Large intestine (tissue), 3 donors: ENCODE data around the gene BBC3. TPM values are rescaled to one million over a fixed set of nuclear protein-coding genes. Genes with fewer than 3 reads are reported as not detected.
"Not testable (repeated sequence)": the region's sequence is repeated elsewhere in the genome, so short reads cannot be mapped to it uniquely, and the experiment has no call there.

Experiments
- DNase-seq, 2 donors: peaks; one replicate each; pipeline versions ENCODE4 v3.0.0 to v3.0.0-alpha.2; 2013
- H3K27ac ChIP-seq: one replicate; pipeline ENCODE4 v1.5.1; 2013; ENCODE audit warnings: low read length
- H3K27me3 ChIP-seq: 2 replicates; pipeline ENCODE4 v1.6.1; 2013; ENCODE audit warnings: low read length; ENCODE audit not compliant: control insufficient read depth, insufficient read depth
- H3K36me3 ChIP-seq: 2 replicates; pipeline ENCODE4 v1.6.1; 2013; ENCODE audit warnings: low read length; ENCODE audit not compliant: control insufficient read depth, insufficient read depth
- H3K4me1 ChIP-seq: one replicate; pipeline ENCODE4 v1.6.1; 2013; ENCODE audit warnings: low read length; ENCODE audit not compliant: control insufficient read depth, insufficient read depth
- H3K4me3 ChIP-seq: one replicate; pipeline ENCODE4 v1.5.1; 2013; ENCODE audit warnings: low read length
- H3K9me3 ChIP-seq: one replicate; pipeline ENCODE4 v1.6.1; 2013; ENCODE audit warnings: mild to moderate bottlenecking, low read depth, low read length, moderate library complexity; ENCODE audit not compliant: control insufficient read depth
- WGBS: methylation state at CpG from one replicate; pipeline ENCODE4 v1.1.5; 2013; ENCODE audit warnings: low lambda C conversion rate; ENCODE audit not compliant: insufficient coverage; 5-methylcytosine and 5-hydroxymethylcytosine counted together
- polyA plus RNA-seq: library from polyadenylated mRNA; unstranded; fragments of 120-200 nt; gene quantifications from one replicate; pipeline ENCODE4 v1.2.1, GENCODE V29; 2013

BBC3 gene
- polyA plus RNA-seq, 1 donor, result 2.1 TPM

DNA sequence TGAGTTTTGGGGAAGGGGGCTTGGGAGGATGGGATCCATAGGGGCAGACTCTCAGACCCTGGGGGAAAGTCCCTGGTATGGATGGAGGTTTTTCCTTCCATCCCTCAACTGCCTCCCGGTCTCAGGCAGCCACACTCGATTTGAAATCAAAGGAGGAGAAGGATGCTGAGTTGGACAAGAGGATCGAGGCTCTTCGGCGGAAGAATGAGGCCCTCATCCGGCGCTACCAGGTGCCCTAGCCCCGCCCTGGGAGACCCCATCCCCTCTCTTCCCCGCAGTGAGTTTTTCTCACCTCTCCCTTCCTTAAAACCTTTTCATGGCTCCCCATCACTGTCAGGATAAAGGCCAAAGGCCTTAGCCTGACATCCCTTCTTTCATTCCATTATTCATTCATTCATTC, 27.4 kb upstream of the BBC3 start:
- no peak for DNase-seq
- Histone ChIP-seq H3K27me3 (no peaks in the 10 kb centered on the region), H3K36me3 (peaks cover 44% of the 10 kb centered on the region), H3K4me1 (peaks cover 16% of the 10 kb centered on the region), H3K4me3 (no peak overlapping the region), H3K27ac (no peak overlapping the region), H3K9me3 (no peaks in the 10 kb centered on the region)
- WGBS, result no CpG with 5 or more reads among the region's 9 CpGs

DNA sequence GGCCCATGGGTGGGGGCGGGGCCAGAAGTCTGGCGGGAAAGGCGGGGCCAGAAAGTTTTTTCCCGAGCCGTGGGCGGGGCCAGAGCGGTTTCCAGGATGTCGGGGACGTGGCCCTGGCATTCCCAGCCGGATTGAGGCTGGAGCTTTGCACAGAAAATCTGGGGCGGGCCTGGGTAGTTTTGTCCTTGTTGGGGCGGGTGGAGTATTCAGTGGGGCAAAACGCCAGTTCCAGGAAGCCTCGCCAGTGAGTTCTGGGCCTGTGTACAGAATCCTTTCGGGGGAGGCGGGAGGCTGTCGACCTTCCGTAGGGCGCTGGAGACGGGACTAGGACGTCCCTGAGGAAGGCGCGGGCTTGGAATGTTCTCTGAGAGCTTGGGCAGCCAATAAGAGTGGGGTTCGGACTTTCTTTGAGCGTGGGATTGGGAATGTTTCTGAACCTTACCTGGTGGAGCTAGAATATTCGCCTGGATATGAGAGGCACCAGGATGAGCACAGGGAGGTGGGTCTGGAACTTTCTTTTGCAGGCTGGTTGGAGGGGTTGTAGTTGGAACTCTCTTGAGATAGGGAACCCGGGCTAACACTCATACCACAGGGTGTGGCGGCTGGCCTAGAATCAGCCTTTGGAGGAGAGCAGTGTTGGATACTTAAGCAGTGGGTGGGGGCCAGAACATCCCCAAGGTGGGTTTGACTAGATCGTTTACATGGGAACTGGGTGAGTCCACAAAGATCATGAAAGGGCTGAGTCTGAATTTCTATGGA, 26.6 kb upstream of the BBC3 start:
- no peak for DNase-seq
- Histone ChIP-seq H3K27ac (peak overlapping the region; percentile 98), H3K9me3 (no peaks in the 10 kb centered on the region), H3K36me3 (peaks cover 37% of the 10 kb centered on the region), H3K4me1 (peaks cover 16% of the 10 kb centered on the region), H3K4me3 (peak overlapping the region; percentile 87), H3K27me3 (no peaks in the 10 kb centered on the region)
- WGBS, result no CpG with 5 or more reads among the region's 29 CpGs

GRCh38 chr19:47256693-47257410, 25.9 kb upstream of the BBC3 start:
- Histone ChIP-seq H3K4me1 (peaks cover 16% of the 10 kb centered on the region), H3K9me3 (no peaks in the 10 kb centered on the region), H3K27me3 (no peaks in the 10 kb centered on the region), H3K4me3 (peak overlapping the region; percentile 87), H3K36me3 (peaks cover 33% of the 10 kb centered on the region), H3K27ac (peak overlapping the region; percentile 98)
- DNase-seq, result peak; percentile 99
- WGBS, result no CpG with 5 or more reads among the region's 52 CpGs

GRCh38 chr19:47255879-47256692, 25.1 kb upstream of the BBC3 start, which contains the start of gene CCDC9:
CCDC9 (plus strand) TSS chr19:47256525; CDS start chr19:47258401, 1,876 bp downstream.
- Histone ChIP-seq H3K9me3 (no peaks in the 10 kb centered on the region), H3K36me3 (peaks cover 29% of the 10 kb centered on the region), H3K4me3 (peak within 1 kb of the TSS; percentile 87), H3K27ac (peak within 1 kb of the TSS; percentile 98), H3K27me3 (no peaks in the 10 kb centered on the region), H3K4me1 (peaks cover 16% of the 10 kb centered on the region)
- WGBS, result 40% methylated on average over 2 of the region's 60 CpGs
- DNase-seq, result peak; percentile 96 to 97

DNA sequence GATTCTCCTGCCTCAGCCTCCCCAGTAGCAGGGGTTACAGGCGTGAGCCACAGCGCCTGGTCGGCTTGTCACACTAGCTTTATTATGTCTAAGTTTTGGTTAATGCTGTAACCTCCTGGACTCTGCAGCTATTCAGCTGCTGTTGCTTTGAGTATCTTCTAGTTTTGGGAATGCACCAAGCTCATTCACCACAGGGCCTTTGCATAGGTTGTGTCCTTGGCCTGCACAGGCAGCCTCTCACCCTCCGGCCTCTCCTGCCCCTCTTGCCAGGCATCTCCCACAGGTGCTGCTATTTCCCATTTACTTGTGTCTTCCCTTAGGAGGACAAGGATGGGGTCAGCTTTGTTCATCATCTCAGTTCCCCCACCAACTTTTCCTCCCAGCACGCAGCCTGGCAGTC, 23.0 kb upstream of the BBC3 start:
- H3K9me3 ChIP-seq, result no peaks in the 10 kb centered on the region
- H3K36me3 ChIP-seq, result peaks cover 8% of the 10 kb centered on the region
- no peaks in the 10 kb centered on the region for H3K27me3 ChIP-seq
- peaks cover 16% of the 10 kb centered on the region for H3K4me1 ChIP-seq
- no peak overlapping the region for H3K4me3 ChIP-seq
- no peak for DNase-seq
- no CpG with 5 or more reads among the region's 5 CpGs for WGBS
- no peak overlapping the region for H3K27ac ChIP-seq

- peaks cover 12% of the 10 kb centered on the region for H3K4me1 ChIP-seq
- no peak for DNase-seq
These were observed 22.5 kb upstream of the BBC3 start for GRCh38 chr19:47253467-47253881.

GRCh38 chr19:47253016-47253415, 22.0 kb upstream of the BBC3 start:
- not testable (repeated sequence) for H3K36me3 ChIP-seq, DNase-seq, H3K4me3 ChIP-seq, H3K27me3 ChIP-seq, H3K4me1 ChIP-seq, H3K9me3 ChIP-seq, H3K27ac ChIP-seq
- no CpG with 5 or more reads among the region's 8 CpGs for WGBS

More at GRCh38 chr19:47253467-47253881, 22.5 kb upstream of the BBC3 start:
- Histone ChIP-seq H3K36me3 (peaks cover 3% of the 10 kb centered on the region), H3K27ac (no peak overlapping the region), H3K27me3 (no peaks in the 10 kb centered on the region), H3K4me3 (no peak overlapping the region), H3K9me3 (no peaks in the 10 kb centered on the region)
- no CpG with 5 or more reads among the region's 3 CpGs for WGBS

GRCh38 chr19:47247308-47247990, 16.4 kb upstream of the BBC3 start:
- DNase-seq, result peak; percentile 60 to 63
- H3K27me3 ChIP-seq, result peaks cover 11% of the 10 kb centered on the region
- 76% methylated on average over 4 of the region's 25 CpGs for WGBS
- H3K27ac ChIP-seq, result no peak overlapping the region
- no peaks in the 10 kb centered on the region for H3K36me3 ChIP-seq
- H3K9me3 ChIP-seq, result peaks cover 4% of the 10 kb centered on the region
- H3K4me1 ChIP-seq, result peaks cover 12% of the 10 kb centered on the region
- no peak overlapping the region for H3K4me3 ChIP-seq

DNA sequence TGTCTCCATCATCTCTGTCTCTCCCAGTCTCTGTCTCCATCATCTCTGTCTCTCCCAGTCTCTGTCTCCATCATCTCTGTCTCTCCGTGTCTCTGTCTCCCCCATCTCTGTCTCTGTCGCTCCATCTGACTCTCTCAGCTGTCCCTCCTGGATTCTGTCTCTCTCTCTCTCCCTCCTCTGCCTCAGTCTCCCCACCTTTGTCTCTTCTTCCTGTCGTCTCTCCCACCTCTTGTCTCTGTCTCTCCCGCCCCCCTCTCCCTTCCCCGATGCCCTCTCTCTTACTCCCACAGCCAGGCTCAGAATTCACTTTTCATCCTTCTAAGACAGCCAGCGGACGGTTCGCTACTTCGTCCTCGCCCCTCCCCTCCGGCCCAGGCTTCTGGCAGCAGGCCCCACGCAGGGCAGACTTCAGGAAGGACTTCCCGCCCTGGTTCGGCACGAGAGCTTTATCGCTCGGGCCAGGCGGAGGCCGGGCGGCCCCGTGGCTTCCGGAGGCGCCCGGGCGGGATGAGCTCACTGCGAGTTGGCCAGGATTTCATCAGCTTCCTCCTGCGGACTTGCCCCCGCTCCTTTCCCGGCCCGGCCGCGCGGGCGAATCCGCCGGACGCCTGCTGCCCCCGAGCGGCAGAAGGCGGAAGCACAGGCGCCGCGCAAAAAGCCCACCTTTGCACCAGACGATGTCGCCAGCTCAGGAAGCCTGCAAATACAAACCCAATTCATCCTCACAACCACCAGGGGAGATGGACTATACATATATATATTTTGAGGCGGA, 13.0 kb upstream of the BBC3 start:
- 10% methylated on average over 5 of the region's 46 CpGs for WGBS
- Histone ChIP-seq H3K4me1 (peaks cover 23% of the 10 kb centered on the region), H3K4me3 (peak overlapping the region; percentile 25), H3K36me3 (no peaks in the 10 kb centered on the region), H3K27ac (peak overlapping the region; percentile 30), H3K9me3 (peaks cover 4% of the 10 kb centered on the region), H3K27me3 (peaks cover 40% of the 10 kb centered on the region)
- peak; percentile 94 to 96 for DNase-seq
